GM12891 (cell line): ENCODE data around the gene STIM1.

ENCODE experiments used
- PAX5 ChIP-seq: IDR thresholded peaks from 2 replicates; pipeline ENCODE4 v1.6.1; 2011; ENCODE audit warnings: low read length, moderate library complexity, mild to moderate bottlenecking; ENCODE audit not compliant: insufficient read depth, severe bottlenecking
- POLR2A ChIP-seq: IDR thresholded peaks from 2 replicates; pipeline ENCODE4 v1.6.1; 2011; ENCODE audit warnings: low read depth, low read length, control low read depth
- POLR2AphosphoS5 ChIP-seq: IDR thresholded peaks from 2 replicates; pipeline ENCODE4 v1.6.1; 2011; ENCODE audit warnings: low read depth, low read length, control low read depth
- POU2F2 ChIP-seq: IDR thresholded peaks from 2 replicates; pipeline ENCODE4 v1.6.1; 2011; ENCODE audit warnings: low read depth, mild to moderate bottlenecking, control low read depth, low read length, moderate library complexity
- TAF1 ChIP-seq: IDR thresholded peaks from 2 replicates; pipeline ENCODE4 v1.6.1; 2011; ENCODE audit warnings: low read depth, low read length, control low read depth

DNA sequence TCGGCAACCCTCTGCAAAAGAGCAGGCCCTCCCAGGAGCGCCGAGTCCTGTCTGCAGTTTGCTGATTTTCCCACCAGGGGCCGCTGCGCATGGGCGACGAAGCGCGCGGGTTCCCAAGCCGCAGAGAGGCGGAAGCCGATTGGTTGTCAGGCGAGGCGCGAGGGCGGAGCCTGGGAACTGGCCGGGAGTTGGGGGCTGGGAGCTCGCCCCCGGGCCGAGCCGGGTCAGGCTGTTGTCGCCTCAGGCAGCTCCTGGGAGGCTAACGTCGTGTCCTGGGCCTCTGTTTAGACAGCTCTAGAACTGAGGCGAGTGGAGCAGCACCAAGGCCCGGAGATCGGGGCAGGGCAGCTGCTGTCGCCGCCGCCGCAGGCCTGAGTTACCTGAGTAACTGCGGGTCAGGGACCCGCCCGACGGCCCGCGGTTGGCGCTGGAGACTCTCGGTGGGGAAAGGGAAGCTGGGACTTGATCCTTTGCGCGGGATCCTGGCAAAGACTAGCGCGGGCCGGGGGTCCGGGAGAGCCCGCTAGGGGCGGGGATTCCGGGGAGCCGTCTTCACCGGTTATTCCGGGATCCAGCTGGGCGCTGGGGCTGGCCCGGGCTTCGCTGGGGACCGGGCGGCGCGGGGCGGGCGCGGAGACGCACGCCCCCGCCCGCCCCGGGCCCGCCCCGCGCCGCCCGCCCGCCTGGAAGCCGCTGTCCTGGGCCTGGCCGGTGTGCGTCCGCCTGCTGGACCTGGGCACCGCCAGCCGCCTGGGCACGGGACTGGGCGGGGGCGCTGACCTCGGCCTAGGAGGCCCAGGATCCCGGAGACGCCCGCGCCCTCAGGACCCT lies at the start of gene STIM1:
- TF ChIP-seq POLR2A (0 out of 2 replicates have a peak, but pooled peaks have one; percentile 9), POLR2AphosphoS5 (no peak), TAF1 (no peak), POU2F2 (peak; percentile 48; the same call in 1 of the 2 replicates), PAX5 (peak; percentile 76)
